Measurements from ENCODE around the gene CX3CR1.

CX3CR1 gene

DNA sequence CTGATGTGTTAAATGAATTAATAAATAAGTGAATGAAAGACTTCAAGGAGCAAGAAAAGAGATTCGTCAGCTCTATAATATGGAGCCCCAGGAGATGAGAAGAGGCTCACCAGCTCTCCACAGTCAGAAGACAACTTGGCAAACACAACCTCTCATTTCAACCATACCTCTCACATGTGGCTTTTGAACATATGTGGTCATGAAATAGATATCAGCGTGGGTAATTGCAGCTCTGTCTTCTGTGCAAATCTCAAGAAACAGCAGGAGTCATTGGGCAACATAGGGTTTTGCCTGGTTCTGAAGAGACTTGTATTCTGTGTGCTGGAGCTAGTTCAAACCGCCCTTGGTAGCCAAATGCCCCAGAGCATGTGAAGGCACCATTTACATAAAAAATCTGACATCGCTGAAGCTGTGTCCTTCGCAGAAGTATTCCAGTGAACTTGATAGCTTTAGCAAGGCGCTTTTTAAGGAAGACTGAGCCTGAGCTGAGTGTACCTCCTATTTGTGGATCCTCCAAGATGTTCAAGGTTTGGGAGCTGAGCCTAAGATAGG lies 8.4 kb downstream of the CX3CR1 start:
- no peaks in the 10 kb centered on the region for H3K79me2 ChIP-seq (ENCODE audit: control insufficient read depth, low read length)
- no peak overlapping the region for H3K4me3 ChIP-seq (ENCODE audit: low read length)
- H3K9me2 ChIP-seq (replicated peaks; ENCODE audit: control insufficient read depth, low read length) = no peaks in the 10 kb centered on the region
- no peaks in the 10 kb centered on the region for H3F3A ChIP-seq (ENCODE audit: control insufficient read depth, insufficient read depth)
- H4K20me1 ChIP-seq (ENCODE audit: control insufficient read depth, insufficient read depth, low read depth, low read length) = no peaks in the 10 kb centered on the region
- TF ChIP-seq, protein P1, sequence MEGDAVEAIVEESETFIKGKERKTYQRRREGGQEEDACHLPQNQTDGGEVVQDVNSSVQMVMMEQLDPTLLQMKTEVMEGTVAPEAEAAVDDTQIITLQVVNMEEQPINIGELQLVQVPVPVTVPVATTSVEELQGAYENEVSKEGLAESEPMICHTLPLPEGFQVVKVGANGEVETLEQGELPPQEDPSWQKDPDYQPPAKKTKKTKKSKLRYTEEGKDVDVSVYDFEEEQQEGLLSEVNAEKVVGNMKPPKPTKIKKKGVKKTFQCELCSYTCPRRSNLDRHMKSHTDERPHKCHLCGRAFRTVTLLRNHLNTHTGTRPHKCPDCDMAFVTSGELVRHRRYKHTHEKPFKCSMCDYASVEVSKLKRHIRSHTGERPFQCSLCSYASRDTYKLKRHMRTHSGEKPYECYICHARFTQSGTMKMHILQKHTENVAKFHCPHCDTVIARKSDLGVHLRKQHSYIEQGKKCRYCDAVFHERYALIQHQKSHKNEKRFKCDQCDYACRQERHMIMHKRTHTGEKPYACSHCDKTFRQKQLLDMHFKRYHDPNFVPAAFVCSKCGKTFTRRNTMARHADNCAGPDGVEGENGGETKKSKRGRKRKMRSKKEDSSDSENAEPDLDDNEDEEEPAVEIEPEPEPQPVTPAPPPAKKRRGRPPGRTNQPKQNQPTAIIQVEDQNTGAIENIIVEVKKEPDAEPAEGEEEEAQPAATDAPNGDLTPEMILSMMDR (IDR thresholded peaks at IDR 0.05; ENCODE audit: low read depth, low read length, poor library complexity, severe bottlenecking) = no peak
- TF ChIP-seq EZH2phosphoT487 (IDR thresholded peaks at IDR 0.05; ENCODE audit: borderline replicate concordance, low read length) = no peak
- no peaks in the 10 kb centered on the region for H3K36me3 ChIP-seq (ENCODE audit: control insufficient read depth, low read length)
- H3K4me2 ChIP-seq (ENCODE audit: low read length) = no peak overlapping the region
- no peaks in the 10 kb centered on the region for H3K27me3 ChIP-seq (ENCODE audit: control insufficient read depth, low read length)
- H3K9me3 ChIP-seq (ENCODE audit: control insufficient read depth, insufficient read depth, low read length) = no peaks in the 10 kb centered on the region
- no peaks in the 10 kb centered on the region for H3K4me1 ChIP-seq (ENCODE audit: control insufficient read depth, low read length)
- H3K27ac ChIP-seq (ENCODE audit: low read depth, low read length) = no peak overlapping the region

DNA sequence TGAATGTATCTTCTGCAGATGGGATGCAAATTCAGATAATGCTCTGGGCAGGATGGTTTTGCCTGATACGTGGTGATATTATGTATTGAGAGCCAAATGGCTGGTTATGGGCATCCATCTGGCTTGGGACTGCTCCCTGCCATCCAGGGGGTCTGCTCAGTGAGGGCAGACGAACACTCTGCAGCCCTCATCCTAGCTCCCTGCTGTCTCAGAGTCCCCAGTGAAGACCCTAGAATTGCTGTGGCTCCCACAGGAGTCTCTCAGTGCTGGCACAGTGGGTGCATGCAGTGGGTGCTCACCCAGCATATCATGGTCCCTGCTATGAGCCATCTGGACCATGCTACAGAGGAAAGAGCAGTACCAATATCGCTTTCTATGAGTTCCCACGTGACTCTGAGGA lies 10.3 kb downstream of the CX3CR1 start:
- Histone ChIP-seq H3K27me3 (ENCODE audit: control insufficient read depth, low read length) (no peaks in the 10 kb centered on the region), H3K36me3 (ENCODE audit: control insufficient read depth, low read length) (no peaks in the 10 kb centered on the region), H3K9me2 (replicated peaks; ENCODE audit: control insufficient read depth, low read length) (no peaks in the 10 kb centered on the region), H3K4me3 (ENCODE audit: low read length) (no peak overlapping the region), H3K27ac (ENCODE audit: low read depth, low read length) (no peak overlapping the region), H3F3A (ENCODE audit: control insufficient read depth, insufficient read depth) (no peaks in the 10 kb centered on the region), H3K4me2 (ENCODE audit: low read length) (no peak overlapping the region), H4K20me1 (ENCODE audit: control insufficient read depth, insufficient read depth, low read depth, low read length) (no peaks in the 10 kb centered on the region), H3K9me3 (ENCODE audit: control insufficient read depth, insufficient read depth, low read length) (no peaks in the 10 kb centered on the region), H3K79me2 (ENCODE audit: control insufficient read depth, low read length) (no peaks in the 10 kb centered on the region), H3K4me1 (ENCODE audit: control insufficient read depth, low read length) (no peaks in the 10 kb centered on the region)
- TF ChIP-seq EZH2phosphoT487 (IDR thresholded peaks at IDR 0.05; ENCODE audit: borderline replicate concordance, low read length) = no peak
- TF ChIP-seq, protein P1 (IDR thresholded peaks at IDR 0.05; ENCODE audit: low read depth, low read length, poor library complexity, severe bottlenecking) = no peak

- TF ChIP-seq, protein P1 (IDR thresholded peaks at IDR 0.05; ENCODE audit: low read depth, low read length, poor library complexity, severe bottlenecking) = no peak
- TF ChIP-seq EZH2phosphoT487 (IDR thresholded peaks at IDR 0.05; ENCODE audit: borderline replicate concordance, low read length) = no peak
- Histone ChIP-seq H3K36me3 (ENCODE audit: control insufficient read depth, low read length) (no peaks in the 10 kb centered on the region), H3K4me3 (ENCODE audit: low read length) (no peak overlapping the region), H3K9me3 (ENCODE audit: control insufficient read depth, insufficient read depth, low read length) (no peaks in the 10 kb centered on the region), H3F3A (ENCODE audit: control insufficient read depth, insufficient read depth) (no peaks in the 10 kb centered on the region), H3K4me2 (ENCODE audit: low read length) (no peak overlapping the region), H3K4me1 (ENCODE audit: control insufficient read depth, low read length) (peaks cover 4% of the 10 kb centered on the region; the same call in 1 of the 2 replicates), H3K27me3 (ENCODE audit: control insufficient read depth, low read length) (no peaks in the 10 kb centered on the region), H3K27ac (ENCODE audit: low read depth, low read length) (no peak overlapping the region), H3K79me2 (ENCODE audit: control insufficient read depth, low read length) (no peaks in the 10 kb centered on the region), H3K9me2 (replicated peaks; ENCODE audit: control insufficient read depth, low read length) (no peaks in the 10 kb centered on the region), H4K20me1 (ENCODE audit: control insufficient read depth, insufficient read depth, low read depth, low read length) (no peaks in the 10 kb centered on the region)
These were observed 11.3 kb downstream of the CX3CR1 start for GRCh38 chr3:39268549-39268900.
